Stimulated activated naive CD8-positive, alpha-beta T cell treated with anti-CD3 and anti-CD28 coated beads, Interleukin-15, amount 100 ng/mL, for 72 hours (primary cell): ENCODE results near the gene SPATS1.
"Not testable (repeated sequence)": the region's sequence is repeated elsewhere in the genome, so short reads cannot be mapped to it uniquely, and the experiment has no call there.

ENCODE experiments used
- ATAC-seq: fragments of 150-1000 bp; cut with Tn5 transposase; 2 replicates; pipeline ENCODE4 v1.10.0; 2021; ENCODE audit warnings: mild to moderate bottlenecking, moderate library complexity
- DNase-seq, 2 donors: peaks; one replicate each; pipeline ENCODE4 v3.0.0; 2021 to 2022
- H3K27ac Mint-ChIP-seq, 2 donors: one replicate each; pipeline ENCODE4 v1.8.0; 2022; ENCODE audit warnings: mild to moderate bottlenecking in 2 of 2, mixed read lengths in 2 of 2, moderate library complexity in 2 of 2
- H3K27me3 Mint-ChIP-seq: one replicate; pipeline ENCODE4 v1.8.0; 2022; ENCODE audit warnings: mixed read lengths
- H3K4me1 Mint-ChIP-seq: one replicate; pipeline ENCODE4 v1.8.0; 2022; ENCODE audit warnings: mild to moderate bottlenecking, mixed read lengths
- H3K4me3 Mint-ChIP-seq, 2 donors: one replicate each; pipeline ENCODE4 v1.8.0; 2022; ENCODE audit warnings: mild to moderate bottlenecking in 2 of 2, mixed read lengths in 2 of 2, moderate library complexity in 1 of 2
- H3K9me3 Mint-ChIP-seq, 2 donors: one replicate each; pipeline ENCODE4 v1.8.0; 2022; ENCODE audit warnings: mixed read lengths in 2 of 2

The SPATS1 gene

DNA sequence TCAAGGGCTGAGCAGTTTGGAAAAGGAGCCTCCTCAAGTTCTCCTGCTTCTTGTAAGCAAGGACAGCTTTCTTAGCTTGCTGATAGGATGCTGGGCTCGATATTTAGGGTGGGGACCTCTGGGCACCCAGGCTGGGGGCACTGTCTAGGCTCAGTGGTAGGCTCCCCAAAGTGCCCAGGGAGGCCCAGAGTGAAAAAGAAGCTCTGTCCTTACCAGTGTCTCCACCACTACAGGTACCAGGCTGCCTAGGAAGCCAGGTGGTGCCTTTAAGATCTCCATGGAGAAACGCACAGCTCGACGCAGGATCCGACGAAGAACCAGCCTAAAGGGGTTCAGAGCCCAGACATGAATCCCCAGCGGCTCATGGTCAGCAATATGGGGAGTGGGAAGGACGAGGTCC is 35.7 kb upstream of the SPATS1 start:
- Mint-ChIP-seq H3K27ac (no peak overlapping the region), H3K4me3 (no peak overlapping the region)
- no peak for ATAC-seq

DNA sequence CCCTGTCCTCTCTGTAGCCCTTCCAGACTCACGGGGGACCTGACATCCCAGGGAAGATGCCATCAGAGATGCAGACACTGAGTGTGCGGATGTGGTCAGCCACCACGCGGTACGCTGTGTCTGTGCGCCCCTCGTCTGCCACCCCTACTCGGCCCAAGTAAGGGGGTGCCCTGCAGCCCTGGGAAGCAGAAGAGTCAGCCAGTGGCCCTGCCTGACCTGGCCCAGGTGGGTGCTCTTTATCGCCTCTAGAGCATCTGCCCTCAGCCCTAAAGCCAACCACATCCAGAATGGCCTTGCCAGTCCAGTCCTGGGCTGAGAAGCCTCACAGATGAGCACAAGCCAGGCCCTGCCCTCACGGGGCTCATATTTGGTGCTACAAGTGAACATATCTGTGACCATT is 35.2 kb upstream of the SPATS1 start:
- H3K4me3 Mint-ChIP-seq, result no peak overlapping the region
- no peak overlapping the region for H3K27ac Mint-ChIP-seq
- H3K27me3 Mint-ChIP-seq, result no peaks in the 10 kb centered on the region
- DNase-seq (no peak), ATAC-seq (peak; percentile 6)
- no peaks in the 10 kb centered on the region for H3K9me3 Mint-ChIP-seq
- peaks cover 18% of the 10 kb centered on the region for H3K4me1 Mint-ChIP-seq

More for the DNA sequence above, 35.7 kb upstream of the SPATS1 start:
- H3K4me1 Mint-ChIP-seq, result peaks cover 13% of the 10 kb centered on the region
- no peaks in the 10 kb centered on the region for H3K27me3 Mint-ChIP-seq
- H3K9me3 Mint-ChIP-seq, result no peaks in the 10 kb centered on the region
- DNase-seq, result no peak

DNA sequence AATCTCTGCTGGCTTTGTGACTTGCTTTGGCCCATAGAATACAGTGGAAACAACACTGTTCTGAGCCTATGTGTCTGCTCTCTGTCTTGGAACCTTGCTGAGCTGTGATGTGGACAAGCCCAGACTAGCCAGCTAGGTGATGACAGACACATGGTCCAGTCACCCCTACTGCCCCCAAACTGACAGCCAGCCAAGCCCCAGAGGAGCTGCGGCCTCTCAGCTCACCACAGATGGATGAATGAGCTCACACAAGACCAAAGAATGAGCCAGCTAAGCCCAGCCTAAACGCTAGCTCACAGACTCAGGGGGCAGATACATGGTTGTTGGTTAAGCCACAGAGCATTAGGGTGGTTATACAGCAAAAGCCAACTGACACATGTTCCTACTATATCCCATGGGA is 33.4 kb upstream of the SPATS1 start:
- ATAC-seq (no peak), DNase-seq (no peak)
- no peak overlapping the region for H3K4me3 Mint-ChIP-seq
- peak overlapping the region; percentile 28 to 37 for H3K27ac Mint-ChIP-seq
- H3K27me3 Mint-ChIP-seq, result no peaks in the 10 kb centered on the region
- H3K4me1 Mint-ChIP-seq, result peaks cover 30% of the 10 kb centered on the region
- H3K9me3 Mint-ChIP-seq, result no peaks in the 10 kb centered on the region

DNA sequence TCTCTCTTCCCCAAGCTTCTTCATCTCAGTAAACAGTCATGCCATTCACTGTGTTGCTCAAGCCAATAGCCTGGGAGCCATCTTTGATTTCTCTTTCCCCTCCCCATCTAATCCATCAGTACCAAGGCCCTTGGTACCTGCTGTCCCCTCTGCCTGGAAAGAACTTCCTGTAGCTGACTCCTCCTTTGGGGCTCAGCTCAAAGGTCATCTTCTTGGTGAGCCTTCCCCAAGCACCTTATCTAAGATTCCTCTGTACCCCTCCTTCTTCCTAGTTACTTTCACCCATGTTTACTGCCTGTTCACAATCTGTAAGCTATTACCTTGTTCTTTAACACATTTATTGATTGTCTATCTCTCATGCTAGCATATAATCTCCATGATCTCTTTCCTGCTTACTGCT is 32.8 kb upstream of the SPATS1 start:
- H3K27ac Mint-ChIP-seq, result peak overlapping the region; percentile 8 to 54
- no peaks in the 10 kb centered on the region for H3K27me3 Mint-ChIP-seq
- peaks cover 30% of the 10 kb centered on the region for H3K4me1 Mint-ChIP-seq

DNA sequence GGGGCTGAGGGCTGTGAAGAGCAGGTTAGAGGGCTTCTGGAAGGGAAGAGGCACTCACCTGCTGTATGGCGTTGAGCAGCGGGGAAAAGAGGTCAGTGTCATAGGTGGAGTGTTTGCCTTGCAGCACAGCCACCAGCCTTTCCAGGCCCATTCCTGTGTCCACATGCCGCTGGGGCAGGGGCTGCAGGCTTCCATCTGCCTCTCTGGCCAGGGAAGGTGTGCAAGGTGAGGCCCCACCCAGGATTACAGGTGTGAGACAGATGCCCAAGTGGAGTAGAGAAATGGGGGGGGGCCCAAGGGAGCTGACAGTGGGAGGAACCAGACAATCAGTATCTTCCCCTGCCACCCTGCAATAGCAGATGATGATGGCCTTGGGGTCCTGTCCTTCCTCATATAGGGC is 32.2 kb upstream of the SPATS1 start:
- H3K27ac Mint-ChIP-seq, result no peak overlapping the region
- H3K9me3 Mint-ChIP-seq, result no peaks in the 10 kb centered on the region
- DNase-seq (no peak), ATAC-seq (no peak)
- no peaks in the 10 kb centered on the region for H3K27me3 Mint-ChIP-seq
- no peak overlapping the region for H3K4me3 Mint-ChIP-seq
- H3K4me1 Mint-ChIP-seq, result peaks cover 32% of the 10 kb centered on the region

More for the DNA sequence above, 32.8 kb upstream of the SPATS1 start:
- Mint-ChIP-seq H3K9me3 (no peaks in the 10 kb centered on the region), H3K4me3 (no peak overlapping the region)
- no peak for DNase-seq
- no peak for ATAC-seq

DNA sequence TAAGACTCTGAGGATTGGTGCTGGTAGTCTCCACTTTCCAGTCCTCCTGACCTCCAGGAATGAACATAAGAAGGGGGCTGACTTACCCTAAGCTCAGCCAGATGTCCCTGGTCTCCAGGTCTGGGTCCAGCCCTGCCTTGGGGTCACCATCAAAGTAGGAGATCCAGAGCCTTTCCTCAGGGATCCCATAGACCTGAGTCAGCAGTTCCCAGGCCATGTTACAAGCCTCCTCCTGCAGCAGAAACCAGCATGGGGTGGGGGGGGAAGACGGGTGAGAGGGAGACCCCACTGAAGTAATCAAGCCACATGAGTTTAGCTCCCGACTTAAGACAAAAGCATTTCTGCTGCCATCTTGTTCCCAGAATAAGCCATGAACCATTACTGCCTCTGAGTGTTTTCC is 31.1 kb upstream of the SPATS1 start:
- Mint-ChIP-seq H3K27ac (no peak overlapping the region), H3K27me3 (no peaks in the 10 kb centered on the region), H3K4me3 (no peak overlapping the region), H3K4me1 (peaks cover 34% of the 10 kb centered on the region), H3K9me3 (no peaks in the 10 kb centered on the region)
- DNase-seq (no peak), ATAC-seq (no peak)

DNA sequence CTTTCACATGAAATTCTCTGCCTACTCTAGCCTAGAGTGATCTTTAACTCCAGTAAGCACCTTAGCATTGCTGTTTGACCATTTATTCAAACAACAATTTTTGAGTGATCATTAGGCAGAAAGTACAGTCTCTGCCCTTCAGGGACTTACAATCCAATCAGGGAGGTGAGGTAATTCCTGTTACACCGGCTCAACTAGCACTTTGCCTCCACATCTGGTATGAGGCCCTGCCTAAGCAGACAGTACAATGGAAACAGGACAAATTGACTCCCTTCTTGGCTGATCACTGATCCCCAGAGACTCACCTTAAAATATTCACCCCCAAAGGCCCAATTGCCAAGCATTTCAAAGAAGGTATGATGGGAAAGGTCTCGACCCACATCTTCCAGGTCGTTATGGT is 30.7 kb upstream of the SPATS1 start:
- H3K4me1 Mint-ChIP-seq, result peaks cover 34% of the 10 kb centered on the region
- no peaks in the 10 kb centered on the region for H3K27me3 Mint-ChIP-seq
- ATAC-seq (no peak), DNase-seq (no peak)
- peak overlapping the region; percentile 97 to 98 for H3K4me3 Mint-ChIP-seq
- peak overlapping the region in 1 of 2 donors; percentile 68 for H3K27ac Mint-ChIP-seq
- H3K9me3 Mint-ChIP-seq, result no peaks in the 10 kb centered on the region

DNA sequence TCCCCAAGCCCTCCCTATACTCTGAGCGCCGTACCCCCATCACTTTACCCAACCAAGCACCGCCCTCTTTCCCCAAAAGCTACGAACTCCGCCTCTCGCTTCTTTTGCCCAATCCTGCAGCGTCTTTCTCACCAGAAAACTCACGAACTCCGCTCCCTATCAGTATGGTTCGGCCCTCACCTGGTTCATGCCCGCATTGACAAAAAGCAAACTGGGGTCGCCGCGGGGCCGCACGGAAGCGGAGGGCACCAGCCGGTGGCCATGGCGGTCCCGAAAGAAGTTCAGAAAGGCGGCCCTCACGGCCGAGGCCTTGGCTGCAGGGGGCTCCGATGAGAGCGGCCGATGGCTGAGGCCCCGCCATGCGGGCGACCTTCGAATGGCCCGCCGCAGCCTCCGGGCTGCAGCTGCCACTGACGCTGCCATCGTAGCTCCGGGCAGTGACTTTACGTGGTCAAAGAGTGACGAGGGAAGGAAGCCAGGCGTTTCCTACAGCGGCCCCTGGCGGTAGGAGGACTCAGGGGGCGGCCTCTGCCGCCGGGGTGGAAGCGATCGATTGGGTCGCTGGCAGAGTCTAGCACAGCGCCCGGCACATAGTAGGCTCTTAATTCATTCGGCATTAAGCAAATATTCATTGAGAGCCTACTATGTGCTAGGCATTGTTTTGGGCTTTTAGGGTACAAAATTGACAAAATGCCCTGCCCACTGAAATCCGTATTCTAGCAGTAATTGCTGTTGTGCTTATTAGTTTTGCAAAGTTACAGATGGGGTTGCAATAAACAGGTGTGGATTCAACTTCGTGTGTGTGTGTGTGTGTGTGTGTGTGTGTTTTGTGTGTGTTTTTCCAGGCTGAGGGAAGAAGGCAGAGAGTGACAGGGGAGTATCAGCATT is 29.3 kb upstream of the SPATS1 start, which contains the start of gene AARS2:
AARS2 (minus strand) TSS at position 447 of the 888 bp plus-strand sequence; CDS start at position 423, 24 bp downstream.
- peak within 1 kb of the TSS; percentile 97 to 98 for H3K4me3 Mint-ChIP-seq
- H3K9me3 Mint-ChIP-seq, result no peaks in the 10 kb centered on the region
- H3K27me3 Mint-ChIP-seq, result no peaks in the 10 kb centered on the region
- H3K27ac Mint-ChIP-seq, result peak within 1 kb of the TSS; percentile 96 to 97
- peak; percentile 92 to 93 for DNase-seq
- peak; percentile 98 for ATAC-seq
- H3K4me1 Mint-ChIP-seq, result peaks cover 34% of the 10 kb centered on the region

DNA sequence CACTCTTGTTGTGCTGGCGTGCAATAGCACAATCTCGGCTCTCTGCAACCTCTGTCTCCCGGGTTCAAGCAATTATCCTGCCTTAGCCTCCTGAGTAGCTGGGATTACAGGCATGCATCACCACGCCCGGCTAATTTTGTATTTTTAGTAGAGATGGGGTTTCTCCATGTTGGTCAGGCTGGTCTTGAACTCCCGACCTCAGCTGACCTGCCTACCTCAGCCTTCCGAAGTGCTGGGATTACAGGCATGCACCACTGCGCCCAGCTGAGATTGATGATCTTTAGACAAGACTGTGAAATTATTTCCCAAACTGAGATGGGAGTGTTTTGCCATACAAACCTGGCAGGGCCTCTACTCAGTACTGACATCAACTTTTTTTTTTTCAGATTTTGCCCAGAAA is 27.8 kb upstream of the SPATS1 start:
- Mint-ChIP-seq H3K27me3 (peaks cover 12% of the 10 kb centered on the region), H3K4me1 (peaks cover 31% of the 10 kb centered on the region)
- not testable (repeated sequence) for ATAC-seq, DNase-seq, H3K4me3 Mint-ChIP-seq, H3K27ac Mint-ChIP-seq, H3K9me3 Mint-ChIP-seq

DNA sequence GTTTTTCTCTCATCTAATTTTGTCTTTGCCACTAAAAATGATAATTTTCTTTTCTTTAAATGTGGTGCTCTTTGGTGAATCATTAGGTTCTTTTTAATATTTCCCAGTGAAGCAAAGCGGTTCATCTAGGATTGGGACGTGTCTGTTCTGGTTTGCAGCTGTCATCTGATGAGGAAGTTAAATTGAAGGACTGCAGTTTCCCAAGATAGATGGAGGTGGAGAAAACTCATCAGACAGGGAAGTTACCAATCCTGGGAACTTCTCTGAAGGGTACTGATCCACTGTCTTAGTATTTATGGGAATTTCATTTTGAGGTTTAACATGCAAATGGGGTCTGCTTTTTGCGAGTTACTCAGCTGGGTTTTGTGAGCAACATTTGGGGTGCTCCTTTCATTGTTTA is 26.9 kb upstream of the SPATS1 start:
- Mint-ChIP-seq H3K4me1 (peaks cover 25% of the 10 kb centered on the region), H3K27me3 (peaks cover 20% of the 10 kb centered on the region), H3K4me3 (no peak overlapping the region), H3K27ac (no peak overlapping the region), H3K9me3 (no peaks in the 10 kb centered on the region)
- no peak for ATAC-seq
- DNase-seq, result no peak

DNA sequence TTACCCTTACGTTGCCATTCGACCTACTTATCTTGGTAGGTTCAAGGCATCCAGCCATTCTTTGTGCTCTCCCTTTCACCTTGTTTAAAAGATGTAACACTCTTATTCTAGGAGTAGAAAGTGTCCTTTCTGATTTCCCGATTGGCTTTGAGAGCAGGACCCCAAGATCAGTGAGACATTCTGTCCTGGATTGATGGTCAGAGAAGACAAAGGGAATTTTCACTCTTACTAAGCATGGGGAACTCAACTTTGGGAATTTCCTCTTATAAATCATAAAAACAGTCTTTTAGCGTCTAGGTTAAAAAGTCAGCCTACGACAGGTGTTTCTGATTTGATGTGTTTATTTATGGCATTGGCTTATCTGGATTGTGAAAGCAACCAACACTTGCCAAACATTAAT is 26.5 kb upstream of the SPATS1 start:
- H3K27me3 Mint-ChIP-seq, result peaks cover 25% of the 10 kb centered on the region
- H3K4me1 Mint-ChIP-seq, result peaks cover 25% of the 10 kb centered on the region
- H3K4me3 Mint-ChIP-seq, result no peak overlapping the region
- no peak for ATAC-seq
- DNase-seq, result no peak
- no peak overlapping the region for H3K27ac Mint-ChIP-seq
- no peaks in the 10 kb centered on the region for H3K9me3 Mint-ChIP-seq

DNA sequence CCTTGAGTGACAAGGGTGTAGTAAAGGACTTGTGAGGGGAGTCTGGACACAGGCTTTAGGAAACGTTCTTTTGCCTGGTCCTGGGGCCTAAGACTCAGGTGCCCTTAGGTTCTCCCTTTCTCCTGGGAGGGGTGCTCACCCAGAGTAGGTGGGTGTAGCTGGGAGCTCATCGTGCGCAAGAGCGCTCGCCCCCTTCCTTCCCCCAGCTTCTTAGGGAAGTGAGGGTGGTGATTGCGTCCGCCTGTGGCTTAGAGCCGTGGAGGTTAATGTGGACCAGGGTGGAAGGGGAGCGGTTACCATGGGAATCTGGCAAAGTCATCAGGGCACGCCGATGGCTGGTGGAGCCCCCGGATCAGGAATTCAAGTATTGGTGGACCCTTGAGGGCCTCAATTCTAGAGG is 26.0 kb upstream of the SPATS1 start:
- Mint-ChIP-seq H3K27me3 (peaks cover 27% of the 10 kb centered on the region), H3K4me3 (no peak overlapping the region), H3K4me1 (peaks cover 23% of the 10 kb centered on the region), H3K27ac (no peak overlapping the region), H3K9me3 (no peaks in the 10 kb centered on the region)
- DNase-seq (no peak), ATAC-seq (no peak)

DNA sequence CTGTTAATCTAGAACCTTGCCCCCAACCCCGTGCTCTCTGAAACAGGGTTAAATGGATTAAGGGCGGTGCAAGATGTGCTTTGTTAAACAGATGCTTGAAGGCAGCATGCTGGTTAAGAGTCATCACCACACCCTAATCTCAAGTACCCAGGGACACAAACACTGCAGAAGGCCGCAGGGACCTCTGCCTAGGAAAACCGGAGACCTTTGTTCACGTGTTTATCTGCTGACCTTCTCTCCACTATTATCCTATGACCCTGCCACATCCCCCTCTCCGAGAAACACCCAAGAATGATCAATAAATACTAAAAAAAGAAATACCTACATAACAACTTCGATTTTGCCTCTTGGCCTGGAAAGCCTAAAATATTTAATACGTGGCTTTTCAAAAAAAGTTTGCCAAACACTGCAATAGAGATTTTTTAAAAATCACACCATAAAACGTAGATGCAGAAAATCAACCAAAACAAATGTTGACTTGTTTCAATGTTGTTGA is 25.3 kb upstream of the SPATS1 start:
- ATAC-seq, DNase-seq, H3K4me3 Mint-ChIP-seq, H3K27ac Mint-ChIP-seq, H3K9me3 Mint-ChIP-seq: not testable (repeated sequence)
- Mint-ChIP-seq H3K4me1 (peaks cover 16% of the 10 kb centered on the region), H3K27me3 (peaks cover 27% of the 10 kb centered on the region)

DNA sequence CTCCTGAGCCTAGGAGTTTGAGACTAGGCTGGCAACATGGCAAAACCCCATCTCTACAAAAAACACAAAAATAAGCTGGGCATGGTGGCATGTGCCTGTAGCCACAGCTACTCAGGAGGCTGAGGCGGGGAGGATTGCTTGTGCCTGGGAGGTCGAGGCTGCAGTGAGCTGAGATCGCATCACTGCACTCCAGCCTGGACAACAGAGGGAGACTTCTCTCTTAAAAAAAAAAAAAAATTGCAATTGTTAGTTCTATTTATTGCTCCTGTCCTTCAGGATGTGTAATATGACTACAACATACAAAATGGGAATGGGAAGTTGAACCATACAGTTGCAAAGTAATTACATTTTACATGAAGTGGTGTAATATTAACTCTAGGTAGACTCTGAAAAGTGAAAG is 21.2 kb upstream of the SPATS1 start:
- Mint-ChIP-seq H3K9me3 (no peaks in the 10 kb centered on the region), H3K4me3 (no peak overlapping the region), H3K4me1 (no peaks in the 10 kb centered on the region), H3K27me3 (peaks cover 27% of the 10 kb centered on the region), H3K27ac (no peak overlapping the region)
- DNase-seq (no peak), ATAC-seq (no peak)

DNA sequence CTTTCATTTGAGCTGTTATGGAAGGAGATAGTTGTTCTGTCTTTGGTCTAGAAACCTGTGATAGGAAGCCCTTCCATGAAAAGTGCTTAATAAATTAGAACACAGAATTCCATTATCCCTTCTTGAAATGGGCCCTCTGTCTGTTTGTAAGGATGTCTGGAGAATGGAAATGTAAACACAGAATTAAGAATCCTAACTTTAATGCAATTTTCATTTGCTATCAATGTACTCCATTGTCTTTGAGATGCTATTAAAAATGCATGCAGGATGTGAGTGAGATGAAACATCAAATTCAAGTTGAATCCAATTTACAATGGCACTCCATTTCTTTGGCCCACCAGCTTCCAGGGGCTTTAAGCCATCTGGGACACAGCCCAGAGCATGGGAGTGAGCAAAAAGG is 15.4 kb upstream of the SPATS1 start:
- no peak for DNase-seq
- Mint-ChIP-seq H3K27ac (no peak overlapping the region), H3K9me3 (no peaks in the 10 kb centered on the region), H3K4me1 (no peaks in the 10 kb centered on the region), H3K27me3 (peaks cover 40% of the 10 kb centered on the region), H3K4me3 (no peak overlapping the region)
- ATAC-seq, result no peak

DNA sequence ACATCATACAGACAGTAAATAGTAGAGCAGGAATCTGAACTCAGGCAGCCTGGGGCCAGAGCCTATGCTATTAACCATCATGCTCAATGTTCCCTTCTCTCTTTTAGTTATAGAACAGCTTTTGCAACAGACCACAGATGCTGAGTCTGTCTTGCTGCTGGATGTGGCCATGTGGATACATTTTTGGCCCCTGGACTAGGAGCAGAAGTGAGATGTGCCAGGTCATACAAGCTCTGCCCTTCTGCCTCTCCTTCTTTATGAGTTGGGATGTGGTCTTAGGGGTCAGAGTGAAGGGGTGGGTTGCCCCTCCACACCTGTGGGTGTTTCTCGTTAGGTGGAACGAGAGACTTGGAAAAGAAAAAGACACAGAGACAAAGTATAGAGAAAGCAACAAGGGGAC is 14.7 kb upstream of the SPATS1 start:
- ATAC-seq, result no peak
- Mint-ChIP-seq H3K4me1 (no peaks in the 10 kb centered on the region), H3K4me3 (no peak overlapping the region)

More for the DNA sequence above, 14.7 kb upstream of the SPATS1 start:
- peaks cover 47% of the 10 kb centered on the region for H3K27me3 Mint-ChIP-seq
- no peaks in the 10 kb centered on the region for H3K9me3 Mint-ChIP-seq
- no peak overlapping the region for H3K27ac Mint-ChIP-seq
- DNase-seq, result no peak
